Trophoblast cell (in vitro differentiated cells and primary cell): ENCODE data around the gene BTG2.
"Not testable (repeated sequence)": the region's sequence is repeated elsewhere in the genome, so short reads cannot be mapped to it uniquely, and the experiment has no call there.

ENCODE experiments used
- DNase-seq, 2 donors: peaks; one replicate each; pipeline ENCODE4 v3.0.0-alpha.2; 2016
- H2AFZ ChIP-seq: 2 replicates; pipeline ENCODE4 v1.6.1; 2013; ENCODE audit warnings: low read length, moderate library complexity, mild to moderate bottlenecking; ENCODE audit not compliant: insufficient read depth, poor library complexity
- H2AK5ac ChIP-seq: 2 replicates; pipeline ENCODE4 v1.6.1; 2013; ENCODE audit warnings: mild to moderate bottlenecking, low read length
- H2BK120ac ChIP-seq: 2 replicates; pipeline ENCODE4 v1.6.1; 2013; ENCODE audit warnings: low read length, mild to moderate bottlenecking, moderate library complexity; ENCODE audit not compliant: insufficient read depth, poor library complexity
- H2BK12ac ChIP-seq: 2 replicates; pipeline ENCODE4 v1.6.1; 2013; ENCODE audit warnings: mild to moderate bottlenecking, low read length, moderate library complexity
- H2BK5ac ChIP-seq: 2 replicates; pipeline ENCODE4 v1.6.1; 2013; ENCODE audit warnings: low read length, low read depth, moderate library complexity, mild to moderate bottlenecking; ENCODE audit not compliant: poor library complexity
- H3K14ac ChIP-seq: 2 replicates; pipeline ENCODE4 v1.6.1; 2013; ENCODE audit warnings: mild to moderate bottlenecking, low read length
- H3K18ac ChIP-seq: 2 replicates; pipeline ENCODE4 v1.6.1; 2013; ENCODE audit warnings: mild to moderate bottlenecking, low read length
- H3K23ac ChIP-seq: 2 replicates; pipeline ENCODE4 v1.6.1; 2013; ENCODE audit warnings: low read length
- H3K27ac ChIP-seq: 2 replicates; pipeline ENCODE4 v1.5.1; 2013; ENCODE audit warnings: low read depth, mild to moderate bottlenecking, inconsistent platforms, low read length, moderate library complexity
- H3K27me3 ChIP-seq: 2 replicates; pipeline ENCODE4 v1.6.1; 2013; ENCODE audit warnings: inconsistent platforms, mild to moderate bottlenecking, low read length, moderate library complexity; ENCODE audit not compliant: insufficient read depth
- H3K36me3 ChIP-seq, 2 experiments: 1 replicate in 1 of 2; 2 replicates in 1 of 2; pipeline ENCODE4 v1.6.1; 2013; ENCODE audit warnings: low read length in 2 of 2, mild to moderate bottlenecking in 2 of 2, moderate library complexity in 1 of 2; ENCODE audit not compliant: insufficient read depth in 2 of 2, control insufficient read depth in 1 of 2
- H3K4ac ChIP-seq: 2 replicates; pipeline ENCODE4 v1.6.1; 2013; ENCODE audit warnings: low read depth, mild to moderate bottlenecking, low read length, moderate library complexity
- H3K4me1 ChIP-seq, 2 experiments: 1 replicate in 1 of 2; 2 replicates in 1 of 2; pipeline ENCODE4 v1.6.1; 2013; ENCODE audit warnings: low read length in 2 of 2, mild to moderate bottlenecking in 2 of 2, moderate library complexity in 1 of 2; ENCODE audit not compliant: insufficient read depth in 2 of 2, control insufficient read depth in 1 of 2
- H3K4me2 ChIP-seq: 2 replicates; pipeline ENCODE4 v1.6.1; 2013; ENCODE audit warnings: inconsistent platforms, mild to moderate bottlenecking, low read length, moderate library complexity
- H3K4me3 ChIP-seq: 2 replicates; pipeline ENCODE4 v1.5.1; 2013; ENCODE audit warnings: mild to moderate bottlenecking, low read depth, low read length, inconsistent platforms
- H3K79me1 ChIP-seq: one replicate; pipeline ENCODE4 v1.6.1; 2013; ENCODE audit warnings: low read length
- H3K79me2 ChIP-seq: 2 replicates; pipeline ENCODE4 v1.6.1; 2013; ENCODE audit warnings: low read length, mild to moderate bottlenecking; ENCODE audit not compliant: control insufficient read depth, insufficient read depth, poor library complexity
- H3K9ac ChIP-seq: 2 replicates; pipeline ENCODE4 v1.6.1; 2013; ENCODE audit warnings: mild to moderate bottlenecking, low read length
- H3K9me3 ChIP-seq: 2 replicates; pipeline ENCODE4 v1.6.1; 2013; ENCODE audit warnings: low read depth, mild to moderate bottlenecking, control low read depth, inconsistent platforms, low read length; ENCODE audit not compliant: insufficient read depth
- H4K12ac ChIP-seq: 2 replicates; pipeline ENCODE4 v1.6.1; 2013; ENCODE audit warnings: low read depth, mild to moderate bottlenecking, low read length, moderate library complexity
- H4K8ac ChIP-seq: 2 replicates; pipeline ENCODE4 v1.6.1; 2013; ENCODE audit warnings: low read depth, mild to moderate bottlenecking, low read length, moderate library complexity
- H4K91ac ChIP-seq: one replicate; pipeline ENCODE4 v1.6.1; 2013; ENCODE audit warnings: low read depth, mild to moderate bottlenecking, low read length, moderate library complexity
- WGBS: extraction: QIAGEN DNeasy Blood & Tissue Kit; methylation state at CpG from one replicate; pipeline ENCODE4 v1.1.7; 2013; ENCODE audit warnings: missing lambda C conversion rate; ENCODE audit not compliant: insufficient read length, insufficient coverage; ENCODE audit errors: extremely low coverage; 5-methylcytosine and 5-hydroxymethylcytosine counted together

Gene BTG2

GRCh38 chr1:203314025-203314759, 8.9 kb downstream of the BTG2 start:
- not testable (repeated sequence) for H2AFZ ChIP-seq, H2BK12ac ChIP-seq, H3K4ac ChIP-seq, H3K4me1 ChIP-seq, H2BK5ac ChIP-seq, H3K9me3 ChIP-seq, H2BK120ac ChIP-seq, H4K8ac ChIP-seq, H3K23ac ChIP-seq, H3K79me2 ChIP-seq, H3K14ac ChIP-seq, H3K27me3 ChIP-seq, DNase-seq, H3K36me3 ChIP-seq, H4K12ac ChIP-seq, H3K27ac ChIP-seq, H3K79me1 ChIP-seq, H2AK5ac ChIP-seq, H3K18ac ChIP-seq, H3K4me3 ChIP-seq, H3K9ac ChIP-seq, H3K4me2 ChIP-seq, H4K91ac ChIP-seq
- no CpG with 5 or more reads among the region's 4 CpGs for WGBS

GRCh38 chr1:203316626-203317093, 11.3 kb downstream of the BTG2 start:
- no peak overlapping the region for H4K8ac ChIP-seq
- DNase-seq: peak; percentile 32 to 61
- H3K9me3 ChIP-seq: no peaks in the 10 kb centered on the region
- no peak overlapping the region for H3K27ac ChIP-seq
- no peak overlapping the region for H3K4ac ChIP-seq
- H2AK5ac ChIP-seq: no peak overlapping the region
- H2AFZ ChIP-seq: no peak overlapping the region
- no peaks in the 10 kb centered on the region for H3K79me1 ChIP-seq
- H2BK12ac ChIP-seq: no peak overlapping the region
- no peaks in the 10 kb centered on the region for H3K79me2 ChIP-seq
- H2BK120ac ChIP-seq: no peak overlapping the region
- no peaks in the 10 kb centered on the region for H3K36me3 ChIP-seq
- no peak overlapping the region for H2BK5ac ChIP-seq
- no peak overlapping the region for H3K23ac ChIP-seq
- H3K27me3 ChIP-seq: no peaks in the 10 kb centered on the region
- H4K91ac ChIP-seq: no peak overlapping the region
- H3K14ac ChIP-seq: no peak overlapping the region
- H3K4me1 ChIP-seq: no peaks in the 10 kb centered on the region
- no peak overlapping the region for H3K18ac ChIP-seq
- no CpG with 5 or more reads among the region's 4 CpGs for WGBS
- no peak overlapping the region for H3K9ac ChIP-seq
- no peak overlapping the region for H4K12ac ChIP-seq
- no peak overlapping the region for H3K4me2 ChIP-seq
- H3K4me3 ChIP-seq: no peak overlapping the region

GRCh38 chr1:203317429-203318228, 12.3 kb downstream of the BTG2 start:
- Histone ChIP-seq H4K8ac (no peak overlapping the region), H3K27ac (no peak overlapping the region), H3K9ac (no peak overlapping the region), H2BK5ac (no peak overlapping the region), H3K18ac (no peak overlapping the region), H2AK5ac (no peak overlapping the region), H2BK12ac (no peak overlapping the region), H3K79me2 (no peaks in the 10 kb centered on the region), H3K23ac (no peak overlapping the region), H3K4me3 (no peak overlapping the region), H2AFZ (no peak overlapping the region), H3K36me3 (no peaks in the 10 kb centered on the region), H3K27me3 (no peaks in the 10 kb centered on the region), H3K9me3 (no peaks in the 10 kb centered on the region), H3K4me1 (no peaks in the 10 kb centered on the region), H4K91ac (no peak overlapping the region), H3K4ac (no peak overlapping the region), H4K12ac (no peak overlapping the region), H3K79me1 (no peaks in the 10 kb centered on the region), H3K4me2 (no peak overlapping the region), H2BK120ac (no peak overlapping the region), H3K14ac (no peak overlapping the region)
- DNase-seq: no peak
- no CpG with 5 or more reads among the region's 7 CpGs for WGBS

- Histone ChIP-seq H2BK12ac (no peak overlapping the region), H3K79me2 (no peaks in the 10 kb centered on the region), H2AFZ (no peak overlapping the region), H4K8ac (no peak overlapping the region), H3K4ac (no peak overlapping the region), H4K91ac (no peak overlapping the region), H3K4me1 (no peaks in the 10 kb centered on the region), H2AK5ac (no peak overlapping the region), H2BK120ac (no peak overlapping the region), H3K36me3 (no peaks in the 10 kb centered on the region), H2BK5ac (no peak overlapping the region), H3K79me1 (no peaks in the 10 kb centered on the region), H3K27ac (no peak overlapping the region), H3K9ac (no peak overlapping the region), H3K18ac (no peak overlapping the region), H3K4me3 (no peak overlapping the region), H3K4me2 (no peak overlapping the region), H3K23ac (no peak overlapping the region), H3K9me3 (no peaks in the 10 kb centered on the region), H4K12ac (no peak overlapping the region), H3K27me3 (no peaks in the 10 kb centered on the region), H3K14ac (no peak overlapping the region)
- DNase-seq: no peak
- no CpG with 5 or more reads among the region's 1 CpG for WGBS
These were observed 12.9 kb downstream of the BTG2 start for GRCh38 chr1:203318229-203318517.
